Measurements from ENCODE around the gene TXNL1. TPM values are rescaled to one million over a fixed set of nuclear protein-coding genes. Genes with fewer than 3 reads are reported as not detected.

TXNL1 gene
- total and polyA plus RNA-seq, 2 of the 13 experiments (the other 11 are each of a cell fraction or from before 2014, with no cell fraction given): 41.9 to 73.1 TPM

DNA sequence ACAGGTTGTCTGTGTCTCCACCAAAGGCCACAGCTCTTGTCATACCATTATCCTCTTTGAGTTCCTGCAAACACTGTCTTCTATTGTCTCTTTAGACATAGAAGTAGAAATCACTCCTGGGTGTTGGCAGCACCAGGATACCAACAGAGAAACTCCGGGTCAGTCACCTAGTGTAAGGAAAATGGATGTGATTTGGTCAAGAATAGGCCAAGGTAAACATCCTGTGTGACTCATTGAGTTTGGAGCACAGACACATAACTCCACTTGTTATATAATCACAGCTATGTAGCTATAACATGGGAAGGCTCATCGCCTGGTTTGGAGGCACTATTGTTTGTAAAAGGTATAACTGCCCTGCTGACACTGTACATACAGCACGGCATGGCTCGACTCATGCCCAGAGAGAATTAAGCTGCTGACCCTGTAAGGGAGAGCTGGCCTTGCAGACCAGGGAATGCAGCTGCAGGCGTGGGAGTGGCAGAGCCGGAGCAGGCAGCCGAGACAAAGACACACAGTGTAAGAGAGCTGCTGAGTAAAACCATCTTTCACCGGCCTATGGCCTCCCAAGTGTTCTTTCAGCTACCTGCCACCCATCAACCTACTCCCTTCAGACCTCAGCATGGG, 3.4 kb upstream of the TXNL1 start (continued):
- TF ChIP-seq, protein P1, sequence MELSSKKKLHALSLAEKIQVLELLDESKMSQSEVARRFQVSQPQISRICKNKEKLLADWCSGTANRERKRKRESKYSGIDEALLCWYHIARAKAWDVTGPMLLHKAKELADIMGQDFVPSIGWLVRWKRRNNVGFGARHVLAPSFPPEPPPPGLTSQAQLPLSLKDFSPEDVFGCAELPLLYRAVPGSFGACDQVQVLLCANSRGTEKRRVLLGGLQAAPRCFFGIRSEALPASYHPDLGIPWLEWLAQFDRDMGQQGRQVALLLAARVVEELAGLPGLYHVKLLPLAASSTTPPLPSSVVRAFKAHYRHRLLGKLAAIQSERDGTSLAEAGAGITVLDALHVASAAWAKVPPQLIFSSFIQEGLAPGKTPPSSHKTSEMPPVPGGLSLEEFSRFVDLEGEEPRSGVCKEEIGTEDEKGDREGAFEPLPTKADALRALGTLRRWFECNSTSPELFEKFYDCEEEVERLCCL (CRISPR knock-in tag; IDR thresholded peaks at IDR 0.05; ENCODE audit: borderline replicate concordance): no peak
- TF ChIP-seq CREBL2 (CRISPR knock-in tag; IDR thresholded peaks at IDR 0.05; ENCODE audit: borderline replicate concordance) (no peak), GTF3A (CRISPR knock-in tag; conservative IDR thresholded peaks at IDR 0.05) (no peak), FOSL2 (CRISPR knock-in tag; IDR thresholded peaks at IDR 0.05) (peak; percentile 95), EZH2 (conservative IDR thresholded peaks at IDR 0.05; ENCODE audit: low read depth, low read length) (no peak), ZFX (CRISPR knock-in tag; IDR thresholded peaks at IDR 0.05; ENCODE audit: low read depth) (peak; percentile 21; the same call in 1 of the 2 replicates), NR2F6 (IDR thresholded peaks at IDR 0.05) (no peak), NR2F6 (CRISPR knock-in tag; IDR thresholded peaks at IDR 0.05) (peak; percentile 20; the same call in 1 of the 2 replicates), SKI (IDR thresholded peaks at IDR 0.05; ENCODE audit: partially characterized antibody) (peak; percentile 22), RELA (CRISPR knock-in tag; IDR thresholded peaks at IDR 0.05) (no peak), HHEX (CRISPR knock-in tag; IDR thresholded peaks at IDR 0.05) (no peak), CENPT (CRISPR knock-in tag; IDR thresholded peaks at IDR 0.05; ENCODE audit: low read depth) (no peak), ZNF562 (CRISPR knock-in tag; IDR thresholded peaks at IDR 0.05; ENCODE audit: borderline replicate concordance) (no peak), JUND (CRISPR knock-in tag; IDR thresholded peaks at IDR 0.05) (peak; percentile 41; the same call in 1 of the 2 replicates), NRL (CRISPR knock-in tag; IDR thresholded peaks at IDR 0.05; ENCODE audit: borderline replicate concordance) (no peak), CBX5 (CRISPR knock-in tag; IDR thresholded peaks at IDR 0.05; ENCODE audit: borderline replicate concordance) (no peak), ZSCAN31 (CRISPR knock-in tag; IDR thresholded peaks at IDR 0.05; ENCODE audit: low read depth) (peak; percentile 100), SOX5 (CRISPR knock-in tag; IDR thresholded peaks at IDR 0.05; ENCODE audit: borderline replicate concordance) (peak; percentile 61; the same call in 1 of the 2 replicates), ZNF773 (CRISPR knock-in tag; IDR thresholded peaks at IDR 0.05; ENCODE audit: borderline replicate concordance) (no peak), HNRNPH1 (optimal IDR thresholded peaks at IDR 0.05; ENCODE audit: low read depth, low read length) (no peak), ZMYM2 (CRISPR knock-in tag; IDR thresholded peaks at IDR 0.05) (peak; percentile 46; the same call in 1 of the 2 replicates), ZNF557 (CRISPR knock-in tag; IDR thresholded peaks at IDR 0.05) (no peak), KDM3A (CRISPR knock-in tag; IDR thresholded peaks at IDR 0.05; ENCODE audit: low read depth) (no peak), NR1H2 (CRISPR knock-in tag; IDR thresholded peaks at IDR 0.05; ENCODE audit: borderline replicate concordance, low read depth) (no peak), TGIF2 (CRISPR knock-in tag; IDR thresholded peaks at IDR 0.05) (no peak)
- TF ChIP-seq, protein P2, sequence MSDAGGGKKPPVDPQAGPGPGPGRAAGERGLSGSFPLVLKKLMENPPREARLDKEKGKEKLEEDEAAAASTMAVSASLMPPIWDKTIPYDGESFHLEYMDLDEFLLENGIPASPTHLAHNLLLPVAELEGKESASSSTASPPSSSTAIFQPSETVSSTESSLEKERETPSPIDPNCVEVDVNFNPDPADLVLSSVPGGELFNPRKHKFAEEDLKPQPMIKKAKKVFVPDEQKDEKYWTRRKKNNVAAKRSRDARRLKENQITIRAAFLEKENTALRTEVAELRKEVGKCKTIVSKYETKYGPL (CRISPR knock-in tag; IDR thresholded peaks at IDR 0.05): peak; percentile 46; the same call in 1 of the 2 replicates
- TF ChIP-seq, protein P3, sequence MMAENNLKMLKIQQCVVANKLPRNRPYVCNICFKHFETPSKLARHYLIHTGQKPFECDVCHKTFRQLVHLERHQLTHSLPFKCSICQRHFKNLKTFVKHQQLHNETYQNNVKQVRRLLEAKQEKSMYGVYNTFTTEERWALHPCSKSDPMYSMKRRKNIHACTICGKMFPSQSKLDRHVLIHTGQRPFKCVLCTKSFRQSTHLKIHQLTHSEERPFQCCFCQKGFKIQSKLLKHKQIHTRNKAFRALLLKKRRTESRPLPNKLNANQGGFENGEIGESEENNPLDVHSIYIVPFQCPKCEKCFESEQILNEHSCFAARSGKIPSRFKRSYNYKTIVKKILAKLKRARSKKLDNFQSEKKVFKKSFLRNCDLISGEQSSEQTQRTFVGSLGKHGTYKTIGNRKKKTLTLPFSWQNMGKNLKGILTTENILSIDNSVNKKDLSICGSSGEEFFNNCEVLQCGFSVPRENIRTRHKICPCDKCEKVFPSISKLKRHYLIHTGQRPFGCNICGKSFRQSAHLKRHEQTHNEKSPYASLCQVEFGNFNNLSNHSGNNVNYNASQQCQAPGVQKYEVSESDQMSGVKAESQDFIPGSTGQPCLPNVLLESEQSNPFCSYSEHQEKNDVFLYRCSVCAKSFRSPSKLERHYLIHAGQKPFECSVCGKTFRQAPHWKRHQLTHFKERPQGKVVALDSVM (CRISPR knock-in tag; IDR thresholded peaks at IDR 0.05): no peak
- TF ChIP-seq, protein P4, sequence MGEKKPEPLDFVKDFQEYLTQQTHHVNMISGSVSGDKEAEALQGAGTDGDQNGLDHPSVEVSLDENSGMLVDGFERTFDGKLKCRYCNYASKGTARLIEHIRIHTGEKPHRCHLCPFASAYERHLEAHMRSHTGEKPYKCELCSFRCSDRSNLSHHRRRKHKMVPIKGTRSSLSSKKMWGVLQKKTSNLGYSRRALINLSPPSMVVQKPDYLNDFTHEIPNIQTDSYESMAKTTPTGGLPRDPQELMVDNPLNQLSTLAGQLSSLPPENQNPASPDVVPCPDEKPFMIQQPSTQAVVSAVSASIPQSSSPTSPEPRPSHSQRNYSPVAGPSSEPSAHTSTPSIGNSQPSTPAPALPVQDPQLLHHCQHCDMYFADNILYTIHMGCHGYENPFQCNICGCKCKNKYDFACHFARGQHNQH (CRISPR knock-in tag; IDR thresholded peaks at IDR 0.05): 0 out of 2 replicates have a peak, but pooled peaks have one; percentile 38

All from HepG2 (cell line).